ENCODE data around the gene FAM53B.

GRCh38 chr10:124701038-124701365, 43.2 kb downstream of the FAM53B start:
- TF ChIP-seq EZH2 (IDR thresholded peaks at IDR 0.05; ENCODE audit: insufficient read depth, poor library complexity, severe bottlenecking) (no peak), EZH2phosphoT487 (IDR thresholded peaks at IDR 0.05; ENCODE audit: insufficient read depth, low read depth) (no peak)
